Anterior cingulate cortex (tissue), 58 donors: ENCODE data around the gene COX6A1.

Source experiments
- DNase-seq, 58 donors: peaks; one replicate each; lab custom pipeline; 2025; lab: John Stamatoyannopoulos, UW

Gene COX6A1

GRCh38 chr12:120465756-120466155, 27.8 kb downstream of the COX6A1 start:
- no peak for DNase-seq

GRCh38 chr12:120466560-120467315, 28.8 kb downstream of the COX6A1 start:
- DNase-seq: peak in 10 of 58 donors; percentile 3 to 33 (median 7)

- DNase-seq: no peak
Measured at GRCh38 chr12:120467439-120467838, 29.5 kb downstream of the COX6A1 start.

- DNase-seq: peak in 4 of 58 donors; percentile 24 to 41 (median 32)
Measured at GRCh38 chr12:120468325-120468820, 30.5 kb downstream of the COX6A1 start.

GRCh38 chr12:120468821-120469449, 31.0 kb downstream of the COX6A1 start:
- DNase-seq: peak in 36 of 58 donors; percentile 27 to 74 (median 56)

GRCh38 chr12:120469450-120470149, 31.7 kb downstream of the COX6A1 start, which contains the start of gene SRSF9:
SRSF9 (minus strand) TSS chr12:120469748; CDS start chr12:120469609, 139 bp downstream.
- peak; percentile 37 to 96 (median 91) for DNase-seq

GRCh38 chr12:120470150-120470784, 32.4 kb downstream of the COX6A1 start:
- DNase-seq: peak in 1 of 58 donors; percentile 61

- no peak for DNase-seq
Measured at GRCh38 chr12:120472521-120472920, 34.6 kb downstream of the COX6A1 start.

- DNase-seq: no peak
Measured at GRCh38 chr12:120473807-120474615, 36.1 kb downstream of the COX6A1 start.

- peak in 25 of 58 donors; percentile 7 to 71 (median 28) for DNase-seq
Measured at GRCh38 chr12:120474616-120474960, 36.7 kb downstream of the COX6A1 start.

GRCh38 chr12:120475643-120476042, 37.7 kb downstream of the COX6A1 start:
- DNase-seq: no peak

- no peak for DNase-seq
Measured at GRCh38 chr12:120479458-120479857, 41.5 kb downstream of the COX6A1 start.

GRCh38 chr12:120480211-120480610, 42.3 kb downstream of the COX6A1 start:
- no peak for DNase-seq

- no peak for DNase-seq
Measured at GRCh38 chr12:120481022-120481767, 43.3 kb downstream of the COX6A1 start.

GRCh38 chr12:120483621-120484020, 45.7 kb downstream of the COX6A1 start:
- no peak for DNase-seq

- DNase-seq: no peak
Measured at GRCh38 chr12:120485961-120486881, 48.3 kb downstream of the COX6A1 start.

- peak in 1 of 58 donors; percentile 19 for DNase-seq
Measured at GRCh38 chr12:120487552-120487951, 49.6 kb downstream of the COX6A1 start.
